NCI-H524 (cell line): ENCODE measurements around the gene AP2A2.

Experiments
- DNase-seq, 2 experiments: peaks; one replicate each; lab custom pipeline; 2025; lab: John Stamatoyannopoulos, UW

AP2A2 gene

GRCh38 chr11:1059759-1060158, 134.1 kb downstream of the AP2A2 start:
- DNase-seq, result peak in 1 of 2 experiments; percentile 13

GRCh38 chr11:1060410-1060809, 134.7 kb downstream of the AP2A2 start:
- no peak for DNase-seq

DNA sequence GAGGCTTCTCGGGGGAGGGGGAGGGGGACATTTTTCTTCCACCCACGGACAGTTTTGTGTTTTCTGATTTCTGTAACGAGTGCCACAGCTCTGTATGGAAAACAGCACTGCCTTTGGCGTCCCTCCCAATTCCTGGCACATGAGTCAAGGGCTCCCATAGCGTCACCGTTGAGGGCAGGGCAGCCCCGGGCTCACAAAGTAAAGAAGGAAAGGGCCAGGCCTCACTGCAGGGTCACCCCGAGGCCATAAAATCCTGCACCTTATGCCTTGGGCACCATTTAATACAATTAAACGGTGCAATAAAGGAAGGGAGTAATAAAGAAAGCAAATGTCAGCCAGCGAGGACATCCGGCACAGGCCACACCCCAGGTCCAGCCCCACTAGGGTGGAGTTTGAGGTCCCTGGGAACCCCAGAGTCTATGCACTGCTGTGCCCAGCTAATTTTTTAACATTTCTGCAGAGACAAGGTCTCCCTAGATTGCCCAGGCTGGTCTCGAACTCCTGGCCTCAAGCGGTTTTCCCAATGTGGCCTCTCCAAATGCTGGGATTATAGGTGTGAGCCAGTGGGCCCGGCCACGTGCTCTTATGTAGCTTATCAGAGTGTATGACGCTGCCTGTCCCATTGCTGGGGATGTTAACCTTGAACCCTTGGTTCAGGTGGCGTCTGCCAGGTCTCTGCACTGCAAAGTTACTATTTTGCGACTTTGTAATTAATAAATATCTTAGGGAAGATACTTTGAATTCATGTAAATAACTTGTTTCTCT, 135.4 kb downstream of the AP2A2 start:
- DNase-seq, result no peak
